Stimulated activated CD4-positive, alpha-beta T cell treated with anti-CD3 and anti-CD28 coated beads, Interleukin-2, amount 100 ng/mL, for 4 hours (primary cell): ENCODE measurements around the gene RSRC2.
"Not testable (repeated sequence)": the region's sequence is repeated elsewhere in the genome, so short reads cannot be mapped to it uniquely, and the experiment has no call there.

Experiments used
- DNase-seq: peaks from one replicate; pipeline ENCODE4 v3.0.0-alpha.2; 2020; ENCODE audit warnings: low read depth

The RSRC2 gene

DNA sequence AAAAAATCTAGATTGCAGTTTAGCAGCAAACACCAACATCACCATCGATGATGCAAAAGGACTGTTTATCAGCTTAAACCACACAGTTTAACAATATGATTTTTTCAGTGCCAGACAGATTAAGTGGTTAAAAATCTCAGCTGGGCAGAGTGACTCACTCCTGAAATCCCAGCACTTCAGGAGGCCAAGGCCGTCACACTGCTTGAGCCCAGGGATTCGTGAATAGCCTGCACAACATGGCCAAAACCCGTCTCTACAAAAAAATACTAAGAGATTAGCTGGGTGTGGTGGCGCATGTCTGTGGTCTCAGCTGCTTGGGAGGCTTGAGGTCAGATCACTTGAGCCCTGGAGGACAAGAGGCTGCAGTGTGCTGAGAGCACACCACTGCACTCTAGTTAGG is 8.9 kb downstream of the RSRC2 start:
- DNase-seq: no peak

DNA sequence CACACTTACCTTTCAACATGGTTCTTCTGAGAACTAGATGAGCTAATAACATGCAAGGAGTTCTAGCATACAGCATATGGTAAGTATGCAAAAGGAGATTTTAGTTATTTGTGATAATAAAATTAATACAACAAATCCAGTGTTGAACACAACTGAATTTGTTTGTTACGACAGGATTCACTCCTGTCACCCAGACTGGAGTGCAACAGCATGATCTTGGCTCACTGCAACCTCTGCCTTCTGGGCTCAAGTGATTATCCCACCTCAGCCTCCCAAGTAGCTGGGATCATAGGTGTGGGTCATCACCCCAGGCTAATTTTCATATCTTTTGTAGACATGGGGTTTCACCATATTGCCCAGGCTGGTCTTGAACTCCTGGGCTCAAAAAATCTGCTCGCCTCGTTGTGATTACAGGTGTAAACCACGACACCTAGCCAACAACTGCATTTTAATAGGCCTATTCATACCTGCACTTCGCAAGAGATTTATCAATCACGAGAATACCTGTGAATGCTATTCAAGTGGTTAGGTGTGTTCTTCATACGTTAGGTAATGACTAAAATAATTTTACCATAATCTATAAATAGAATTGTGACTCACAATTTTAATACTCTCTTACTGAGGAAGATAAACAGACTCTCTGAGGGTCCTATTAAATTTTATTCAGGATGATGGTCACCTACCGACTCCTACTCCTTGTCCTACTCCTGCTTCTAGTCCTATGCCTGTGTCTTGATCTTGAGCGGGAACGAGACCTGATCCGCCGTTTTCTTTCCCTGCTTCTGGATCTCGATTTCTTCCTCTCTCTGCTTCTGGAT is 10.0 kb downstream of the RSRC2 start:
- DNase-seq: no peak

DNA sequence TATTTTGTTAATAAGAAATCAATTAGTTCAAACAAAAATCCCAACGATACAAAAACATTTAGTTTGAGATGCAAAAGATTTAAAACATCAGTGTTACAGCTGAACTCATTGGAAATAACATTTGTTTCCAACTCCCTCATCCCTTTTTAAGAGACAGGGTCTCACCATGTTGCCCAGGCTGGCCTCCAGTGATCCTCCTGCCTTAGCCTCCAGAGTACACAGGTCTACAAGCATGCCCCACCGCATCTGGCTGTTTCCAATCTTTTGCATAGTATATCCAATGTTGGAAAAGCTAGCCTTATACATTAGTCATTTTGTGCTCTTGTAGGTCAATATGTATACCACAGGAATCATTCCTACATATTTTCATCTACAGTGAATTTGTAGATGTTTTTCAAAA is 11.5 kb downstream of the RSRC2 start:
- no peak for DNase-seq

DNA sequence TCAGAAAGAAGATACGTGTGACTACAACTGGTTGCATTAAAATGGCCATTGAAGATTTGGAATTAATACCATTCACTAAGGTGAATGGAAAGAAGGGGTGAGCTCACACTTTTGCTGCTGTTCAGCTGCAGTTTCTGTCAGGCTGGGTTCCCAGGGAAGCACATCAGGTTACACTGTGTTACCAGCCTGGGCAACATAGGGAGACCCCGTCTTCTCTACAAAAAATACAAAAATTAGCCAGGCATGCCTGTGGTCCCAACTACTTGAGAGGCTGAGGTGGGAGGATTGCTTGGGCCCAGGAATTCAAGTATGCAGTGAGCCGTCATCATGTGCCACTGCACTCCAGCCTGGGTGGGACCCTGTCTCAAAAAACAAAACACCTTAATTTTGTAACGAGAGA is 13.1 kb downstream of the RSRC2 start:
- DNase-seq: no peak

DNA sequence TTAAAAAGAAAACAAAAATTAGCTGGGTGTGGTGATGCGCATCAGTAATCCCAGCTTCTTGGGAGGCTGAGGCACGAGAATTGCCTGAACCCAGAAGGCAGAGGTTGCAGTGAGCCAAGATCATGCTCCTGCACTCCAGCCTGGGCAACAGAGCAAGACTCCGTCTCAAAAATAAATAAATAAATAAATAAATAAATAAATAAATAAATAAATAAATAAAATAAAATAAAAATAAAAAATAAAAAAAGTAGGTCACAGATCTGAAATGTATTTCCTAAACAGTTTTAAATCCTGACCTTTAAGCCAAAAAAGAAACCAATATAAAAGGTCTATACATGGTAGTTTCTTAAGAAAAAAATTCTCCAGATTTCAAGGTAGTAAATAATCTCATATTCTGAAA is 13.7 kb downstream of the RSRC2 start:
- not testable (repeated sequence) for DNase-seq

DNA sequence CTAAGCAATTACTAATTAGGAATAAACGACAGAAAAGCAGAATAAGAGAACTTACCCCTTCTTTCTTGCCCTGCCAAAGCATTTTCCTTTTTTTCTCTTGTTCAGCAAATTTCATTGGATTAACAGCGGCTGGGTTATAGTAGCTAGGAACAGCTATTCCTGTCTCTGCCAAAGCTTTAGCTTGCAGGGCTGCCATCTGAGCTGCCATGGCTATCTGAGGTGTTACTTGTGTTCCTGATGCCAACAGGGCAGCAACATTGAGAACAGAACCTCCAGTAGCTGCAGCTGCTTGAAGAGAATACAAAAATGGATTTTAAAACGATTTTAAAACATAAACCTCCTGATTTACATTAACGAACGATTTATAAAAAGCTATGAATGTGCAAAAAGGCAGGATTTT is 18.6 kb downstream of the RSRC2 start:
- no peak for DNase-seq

DNA sequence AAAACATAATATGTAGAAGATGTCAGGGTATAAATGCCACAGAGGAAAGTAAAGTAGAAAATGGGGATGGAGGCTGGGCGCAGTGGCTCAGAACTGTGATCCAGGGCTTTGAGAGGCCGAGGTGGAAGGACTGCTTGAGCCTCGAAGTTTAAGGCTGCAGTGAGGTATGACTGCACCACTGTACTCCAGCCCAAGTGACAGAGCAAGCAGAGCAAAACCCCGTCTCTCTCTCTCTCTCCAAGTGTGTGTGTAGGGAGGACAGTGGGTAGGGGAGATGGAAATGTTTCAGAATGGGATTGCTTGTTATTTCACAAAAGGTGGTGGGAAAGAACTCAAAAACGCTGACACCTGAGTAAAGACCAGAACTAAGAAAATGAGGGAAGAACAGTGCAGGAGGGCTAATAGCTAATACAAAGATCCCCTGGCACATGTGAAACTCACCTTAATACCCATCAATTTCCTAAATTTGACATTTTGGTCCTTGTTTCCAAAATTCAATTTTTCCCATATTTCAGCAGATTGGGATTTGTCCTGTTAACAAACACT is 20.3 kb downstream of the RSRC2 start:
- DNase-seq: no peak

DNA sequence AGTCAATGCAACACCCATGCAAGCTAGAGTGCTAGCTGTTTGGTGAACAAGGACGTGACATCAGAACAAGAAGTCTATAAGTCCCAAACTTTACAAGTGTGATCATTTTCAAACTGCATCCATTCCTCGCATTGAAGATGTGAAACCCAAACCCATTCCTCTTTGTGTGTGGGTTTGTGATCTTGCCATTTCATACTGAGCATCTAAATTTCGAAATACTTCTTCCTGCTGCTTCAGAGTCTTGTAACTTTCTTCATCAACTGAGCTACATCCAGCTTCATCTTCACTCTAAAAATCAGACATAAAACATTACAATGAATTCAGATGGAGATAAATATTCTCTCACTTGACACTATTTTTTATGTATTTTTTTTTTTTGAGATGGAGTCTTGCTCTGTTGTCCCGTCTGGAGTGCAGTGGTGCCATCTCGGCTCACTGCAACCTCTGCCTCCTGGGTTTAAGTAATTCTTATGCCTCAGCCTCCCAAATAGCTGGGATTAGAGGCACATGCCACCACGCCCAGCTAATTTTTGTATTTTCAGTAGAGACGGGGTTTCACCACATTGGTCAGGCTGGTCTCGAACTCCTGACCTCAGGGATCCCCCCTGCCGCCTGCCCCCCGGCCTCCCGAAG is 21.2 kb downstream of the RSRC2 start:
- DNase-seq: no peak

DNA sequence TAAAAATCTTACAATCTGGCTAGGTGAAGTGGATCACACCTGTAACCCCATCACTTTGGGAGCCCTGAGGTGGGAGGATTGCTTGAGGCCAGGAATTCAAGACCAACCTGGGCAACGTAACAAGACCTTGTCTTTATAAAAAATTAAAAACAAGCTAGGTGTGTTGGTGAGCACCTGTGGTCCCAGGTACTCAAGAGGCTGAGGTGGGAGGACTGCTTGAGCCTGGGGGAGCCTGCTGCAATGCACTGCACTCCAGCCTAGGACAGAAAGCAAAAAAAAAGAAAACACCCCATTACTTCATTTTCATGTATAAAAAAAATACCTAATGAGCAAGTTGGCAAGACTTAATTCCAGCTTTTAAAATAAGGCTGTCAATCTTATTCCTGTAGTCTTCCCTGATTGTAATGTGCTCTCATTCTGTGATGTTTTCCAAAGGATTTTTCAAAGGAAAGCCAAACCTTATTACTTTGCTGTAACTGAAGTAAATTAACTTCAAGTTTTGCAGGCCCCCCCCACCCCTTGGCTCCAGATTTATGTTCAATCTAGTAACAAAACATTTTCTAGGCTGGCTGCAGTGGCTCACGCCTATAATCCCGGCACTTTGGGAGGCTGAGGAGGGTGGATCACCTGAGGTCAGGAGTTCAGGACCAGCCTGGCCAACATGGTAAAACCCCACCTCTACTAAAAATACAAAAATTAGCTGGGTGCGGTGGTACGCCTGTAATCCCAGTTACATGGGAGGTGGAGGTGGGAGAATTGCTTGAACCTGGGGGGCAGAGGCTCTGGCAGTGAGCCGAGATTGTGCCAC is 22.7 kb downstream of the RSRC2 start:
- DNase-seq: no peak

DNA sequence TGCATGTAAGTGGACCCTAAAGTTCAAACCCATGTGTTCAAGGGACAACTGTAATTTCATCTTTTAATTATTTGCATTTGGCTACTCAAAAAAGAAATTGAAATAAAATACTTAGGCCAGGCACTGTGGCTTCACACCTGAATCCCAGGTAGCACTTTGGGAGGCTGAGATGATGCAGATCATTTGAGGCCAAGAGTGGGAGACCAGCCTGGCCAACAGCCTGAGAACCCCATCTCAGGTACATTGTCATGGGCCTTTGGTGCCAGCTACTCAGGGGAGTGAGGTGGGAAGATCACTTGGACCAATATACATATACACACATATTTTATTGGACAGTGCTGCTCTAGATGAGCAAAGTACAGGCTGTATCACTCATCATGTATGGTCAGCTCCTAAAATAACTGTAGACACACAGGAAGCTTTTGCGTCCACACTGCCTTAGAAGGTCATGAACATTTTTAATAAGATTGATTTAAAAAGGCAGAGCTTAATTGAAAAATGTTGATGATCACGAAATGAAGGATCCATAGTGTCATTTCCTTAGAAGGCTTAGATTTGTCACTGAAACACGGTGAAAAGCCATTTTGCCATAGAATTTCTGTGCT is 23.5 kb downstream of the RSRC2 start:
- DNase-seq: no peak

DNA sequence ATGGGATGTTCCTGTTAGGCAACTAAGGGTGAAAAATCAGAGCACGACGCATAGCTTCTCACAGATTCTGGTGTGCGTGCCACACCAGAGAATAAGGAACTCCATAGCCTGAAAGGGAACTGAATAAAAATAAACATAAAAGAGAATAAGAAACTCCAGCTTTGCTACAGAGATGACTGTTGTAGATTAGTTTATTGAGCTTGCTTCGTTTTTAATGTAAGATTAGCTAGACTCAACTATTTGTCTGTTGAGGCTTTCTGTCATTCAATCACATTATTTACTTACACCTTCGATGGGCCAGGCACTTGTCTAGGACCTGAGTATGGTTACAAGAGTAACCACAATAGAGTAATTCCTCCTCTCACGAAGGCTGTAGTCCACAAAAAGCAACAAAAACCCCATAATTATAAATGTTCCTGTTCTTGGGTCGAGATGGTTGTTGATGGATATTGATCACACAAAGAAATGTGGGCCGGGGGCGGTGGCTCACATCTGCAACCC is 25.2 kb downstream of the RSRC2 start:
- no peak for DNase-seq

DNA sequence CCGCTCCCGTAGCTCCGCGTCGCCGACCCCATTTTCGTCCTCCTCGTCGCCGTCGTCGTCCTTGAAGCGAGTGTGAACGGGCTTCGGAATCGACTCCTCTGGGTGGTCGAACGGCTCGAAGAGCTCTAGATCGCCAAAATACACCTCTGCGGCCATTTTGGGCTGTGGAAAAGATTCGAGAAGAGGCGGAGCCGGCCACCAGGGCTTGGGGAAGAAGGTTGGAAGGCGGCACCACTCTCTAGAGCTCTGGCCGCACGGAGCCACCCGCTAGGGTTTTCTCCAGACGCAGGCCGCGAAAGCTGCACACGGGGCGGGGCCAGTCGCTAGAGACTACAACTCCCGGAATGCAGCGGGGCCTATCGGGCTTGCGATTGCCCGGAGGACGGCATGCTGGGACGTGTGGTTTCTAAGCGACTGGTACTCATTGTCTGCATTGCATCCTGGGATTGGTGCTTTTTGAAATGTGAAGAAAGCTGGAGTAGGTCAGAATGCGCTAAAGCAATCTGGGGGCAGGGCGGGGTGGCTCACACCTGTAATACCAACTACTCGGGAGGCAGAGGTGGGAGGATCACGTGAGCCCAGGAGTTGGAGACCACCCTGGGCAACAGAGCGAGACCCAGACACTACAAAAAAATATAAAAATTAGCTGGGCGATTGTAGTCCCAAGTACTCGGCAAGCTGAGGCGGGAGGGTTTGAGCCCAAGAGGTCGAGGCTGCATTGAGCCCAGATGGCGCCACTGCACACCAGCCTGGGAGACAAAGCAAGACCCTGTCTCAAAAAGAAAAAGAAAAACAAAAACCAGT is 25.8 kb downstream of the RSRC2 start, which contains the start of gene ZCCHC8:
ZCCHC8 (minus strand) TSS at position 248 of the 804 bp plus-strand sequence; CDS start at position 156, 92 bp downstream.
- DNase-seq: peak; percentile 95

DNA sequence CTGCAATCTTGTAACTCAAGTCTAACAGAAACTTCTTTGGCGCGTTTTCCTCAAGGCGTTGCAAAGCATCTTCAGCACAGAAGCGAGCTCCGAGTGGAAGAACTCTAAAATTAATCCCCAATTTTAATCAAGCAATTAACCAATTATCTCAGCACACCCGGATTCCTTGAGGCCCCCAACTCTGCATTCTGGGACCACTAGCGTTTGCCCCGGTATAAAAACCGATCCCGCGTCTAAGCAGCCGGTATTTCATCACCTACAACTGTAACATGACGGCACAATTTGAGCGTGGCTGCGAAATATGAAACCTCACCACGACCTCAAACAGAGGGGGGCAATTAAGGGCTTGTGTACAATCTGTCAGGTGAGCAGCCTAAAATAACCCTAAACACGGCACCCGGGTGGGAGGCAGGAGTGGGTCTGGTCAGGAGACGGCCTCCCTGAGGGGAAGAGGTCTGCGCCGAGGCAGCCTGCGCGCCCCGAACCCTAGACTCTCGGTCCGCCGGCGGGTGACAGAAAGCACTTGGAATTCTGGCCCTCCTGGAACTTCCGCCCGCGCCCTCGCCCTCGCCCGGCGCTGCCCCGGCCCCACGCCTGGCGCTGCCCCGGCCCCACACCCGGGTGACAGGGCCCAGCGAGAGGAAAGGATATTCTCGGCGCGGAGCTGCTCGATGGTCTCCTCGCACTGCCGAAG is 26.6 kb downstream of the RSRC2 start:
- peak; percentile 8 for DNase-seq

DNA sequence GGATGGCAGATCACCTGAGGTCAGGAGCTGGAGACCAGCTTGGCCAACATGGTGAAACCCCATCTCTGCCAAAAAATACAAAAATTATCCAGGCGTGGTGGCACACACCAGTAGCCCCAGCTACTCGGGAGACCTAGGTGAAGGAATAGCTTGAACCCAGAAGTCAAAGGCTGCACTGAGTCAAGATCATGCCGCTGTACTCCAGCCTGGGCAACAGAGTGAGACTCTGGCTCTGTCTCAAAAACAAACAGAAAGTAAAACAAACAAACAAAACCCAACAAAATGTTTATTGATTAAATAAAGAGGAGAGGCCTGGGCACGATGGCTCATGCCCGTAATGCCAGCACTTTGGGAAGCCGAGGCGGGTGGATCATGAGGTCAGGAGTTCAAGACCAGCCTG is 31.5 kb downstream of the RSRC2 start:
- no peak for DNase-seq

DNA sequence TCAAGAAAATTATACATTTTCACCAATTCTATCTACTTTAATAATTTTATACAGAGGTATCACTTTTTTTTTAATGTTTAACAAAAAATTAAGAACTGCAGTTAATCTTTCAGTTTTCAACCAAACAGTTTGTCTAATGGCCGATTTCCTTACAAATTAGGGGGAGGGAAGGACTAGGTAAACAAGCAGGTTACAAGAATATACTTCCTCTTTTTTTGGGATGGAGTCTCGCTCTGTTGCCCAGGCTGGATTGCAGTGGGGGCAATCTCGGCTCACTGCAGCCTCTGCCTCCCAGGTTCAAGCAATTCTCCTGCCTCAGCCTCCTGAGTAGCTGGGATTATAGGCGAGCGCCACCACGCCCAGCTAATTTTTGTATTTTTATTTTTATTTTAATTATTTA is 33.5 kb downstream of the RSRC2 start:
- DNase-seq: not testable (repeated sequence)

DNA sequence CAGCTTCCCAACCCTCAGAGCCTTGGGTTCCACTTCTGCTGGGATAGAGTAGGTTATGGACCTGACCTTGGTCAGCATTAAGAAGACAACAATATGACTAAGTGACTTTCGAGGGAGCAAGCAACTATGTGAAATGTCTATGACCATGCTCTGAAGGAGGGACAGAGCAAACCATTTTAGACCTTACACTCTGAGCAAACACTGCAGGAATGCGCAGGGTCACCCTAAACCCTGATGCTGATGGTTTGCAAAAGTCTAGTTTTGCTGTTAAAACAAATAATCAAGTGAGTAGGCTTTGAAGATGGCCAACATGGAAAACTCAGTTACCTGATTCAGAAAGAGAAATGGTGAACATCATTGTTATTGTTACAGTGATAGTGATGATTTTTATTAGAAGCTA is 34.7 kb downstream of the RSRC2 start:
- DNase-seq: no peak

DNA sequence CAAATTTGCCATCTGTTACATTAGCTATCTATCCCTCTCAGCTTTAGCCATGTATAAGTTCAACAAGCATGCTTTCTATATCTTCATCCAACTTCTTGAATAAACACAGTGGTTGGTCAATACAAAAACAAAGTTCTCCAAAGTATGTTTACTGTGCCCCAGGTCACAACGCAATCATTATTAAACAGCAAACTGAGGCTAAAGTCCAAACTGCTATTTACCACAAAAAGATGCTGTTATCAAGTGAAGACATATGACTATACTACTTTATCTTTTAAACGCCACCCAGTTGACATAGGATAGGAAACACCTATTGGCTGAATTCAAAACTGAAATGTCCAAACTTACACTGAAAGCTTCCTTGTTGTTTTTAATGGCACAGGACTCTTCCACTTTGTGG is 37.7 kb downstream of the RSRC2 start:
- DNase-seq: no peak

DNA sequence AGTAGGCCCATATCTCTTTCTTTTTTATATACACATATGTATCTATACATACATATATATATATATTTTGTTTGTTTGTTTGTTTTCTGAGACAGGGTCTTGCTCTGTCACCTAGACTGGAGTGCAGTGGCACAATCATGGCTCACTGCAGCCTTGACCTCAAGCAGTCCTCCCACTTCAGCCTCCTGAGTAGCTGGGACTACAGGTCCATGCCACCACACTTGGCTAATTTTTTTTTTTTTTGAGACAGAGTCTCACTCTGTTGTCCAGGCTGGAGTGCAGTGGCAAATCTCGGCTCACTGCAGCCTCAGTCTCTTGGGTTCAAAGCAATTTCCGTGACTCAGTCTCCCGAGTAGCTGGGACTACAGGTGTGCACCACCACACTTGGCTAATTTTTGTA is 38.9 kb downstream of the RSRC2 start:
- DNase-seq: not testable (repeated sequence)

DNA sequence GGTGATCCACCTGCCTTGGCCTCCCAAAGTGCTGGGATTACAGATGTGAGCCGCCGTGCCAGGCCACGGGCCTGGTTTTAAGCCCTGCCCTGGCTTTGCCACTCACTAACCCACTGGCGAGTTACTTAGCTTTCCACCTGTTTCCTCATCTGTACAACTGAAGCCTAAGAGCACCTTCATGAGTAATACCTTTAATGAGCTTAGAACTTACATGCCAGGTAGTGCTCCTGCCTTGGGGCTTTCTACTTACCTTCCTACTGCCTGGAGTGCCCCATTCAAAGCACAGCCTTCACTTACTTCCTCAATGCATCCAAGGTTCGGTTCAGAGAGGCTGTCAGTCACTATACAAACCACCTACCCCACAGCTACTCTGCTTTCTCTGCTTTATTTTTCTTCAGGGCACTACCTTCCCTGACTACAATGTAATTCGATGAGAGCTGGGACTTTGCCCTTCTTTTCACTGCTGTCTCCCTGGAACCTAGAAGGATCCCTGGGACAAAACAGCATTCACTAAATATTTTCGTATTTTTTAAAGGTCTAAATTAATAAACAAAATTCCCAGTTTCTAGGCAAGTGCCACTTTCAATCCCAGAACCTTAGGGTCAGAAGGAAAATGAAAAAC is 39.8 kb downstream of the RSRC2 start:
- DNase-seq: no peak

DNA sequence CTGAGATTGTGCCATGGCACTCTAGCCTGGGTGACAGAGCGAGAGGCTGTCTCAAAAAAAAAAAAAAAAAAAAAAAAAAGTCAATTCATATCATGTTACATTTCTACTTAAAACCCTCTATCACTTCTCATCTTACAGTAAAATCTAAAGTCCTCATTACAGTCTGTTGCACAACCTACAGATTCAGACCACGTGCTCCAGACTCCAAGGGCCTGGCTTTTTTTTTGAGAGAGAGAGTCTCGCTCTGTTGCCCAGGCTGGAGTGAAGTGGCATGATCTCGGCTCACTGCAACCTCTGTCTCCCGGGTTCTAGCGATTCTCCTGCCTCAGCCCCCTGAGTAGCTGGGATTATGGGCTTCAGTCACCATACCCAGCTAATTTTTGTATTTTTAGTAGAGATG is 40.4 kb downstream of the RSRC2 start:
- DNase-seq: not testable (repeated sequence)
